ENCODE data around the gene HSP90AB1. TPM values are rescaled to one million over a fixed set of nuclear protein-coding genes. Genes with fewer than 3 reads are reported as not detected.

Gene HSP90AB1
- polyA plus RNA-seq, 1 donor from 2014 or later = 522 TPM

GRCh38 chr6:44227148-44227793, 19.6 kb upstream of the HSP90AB1 start:
- no peaks in the 10 kb centered on the region for H3K9me2 ChIP-seq (ENCODE audit: insufficient read depth, low read length)
- H4K20me1 ChIP-seq (ENCODE audit: insufficient read depth) = no peaks in the 10 kb centered on the region
- H3K27me3 ChIP-seq (ENCODE audit: insufficient read depth, low read depth, low read length) = no peaks in the 10 kb centered on the region
- no peaks in the 10 kb centered on the region for H3K36me3 ChIP-seq (ENCODE audit: insufficient read depth, low read length)
- H2AFZ ChIP-seq (ENCODE audit: low read depth, low read length) = peak overlapping the region; percentile 78
- peak overlapping the region; percentile 57 for H3K4me3 ChIP-seq (ENCODE audit: low read length)
- peak; percentile 13 for TF ChIP-seq POLR2AphosphoS5 (IDR thresholded peaks at IDR 0.05)
- TF ChIP-seq EP300 (conservative IDR thresholded peaks at IDR 0.05; ENCODE audit: poor library complexity, severe bottlenecking) = peak; percentile 24
- peak; percentile 8 for TF ChIP-seq REST (IDR thresholded peaks at IDR 0.05; ENCODE audit: borderline replicate concordance)
- TF ChIP-seq EZH2 (IDR thresholded peaks at IDR 0.05; ENCODE audit: borderline replicate concordance, insufficient read depth, low read length, poor library complexity, severe bottlenecking) = no peak
- no peak for TF ChIP-seq CTCF (IDR thresholded peaks at IDR 0.05; ENCODE audit: poor library complexity, severe bottlenecking)
- H3F3A ChIP-seq (ENCODE audit: insufficient read depth, low read length, poor library complexity, severe bottlenecking) = no peaks in the 10 kb centered on the region
- H3K27ac ChIP-seq (ENCODE audit: low read length) = peak overlapping the region; percentile 75
- H3K4me2 ChIP-seq (ENCODE audit: low read length) = peak overlapping the region; percentile 65
- no peaks in the 10 kb centered on the region for H3K9me3 ChIP-seq (ENCODE audit: low read length)
- H3K9ac ChIP-seq (ENCODE audit: low read length) = peak overlapping the region; percentile 62
- H3K79me2 ChIP-seq (replicated peaks; ENCODE audit: insufficient read depth, low read length) = peaks cover 3% of the 10 kb centered on the region

GRCh38 chr6:44228031-44228430, 18.9 kb upstream of the HSP90AB1 start:
- TF ChIP-seq SMC3 (conservative IDR thresholded peaks at IDR 0.05; ENCODE audit: poor library complexity) (no peak), EZH2 (IDR thresholded peaks at IDR 0.05; ENCODE audit: borderline replicate concordance, insufficient read depth, low read length, poor library complexity, severe bottlenecking) (no peak), REST (IDR thresholded peaks at IDR 0.05; ENCODE audit: borderline replicate concordance) (no peak), EP300 (conservative IDR thresholded peaks at IDR 0.05; ENCODE audit: poor library complexity, severe bottlenecking) (no peak), TAF1 (IDR thresholded peaks at IDR 0.05; ENCODE audit: low read depth) (no peak), POLR2AphosphoS5 (IDR thresholded peaks at IDR 0.05) (no peak), RAD21 (conservative IDR thresholded peaks at IDR 0.05) (no peak), MXI1 (conservative IDR thresholded peaks at IDR 0.05; ENCODE audit: poor library complexity, severe bottlenecking) (no peak), CTCF (IDR thresholded peaks at IDR 0.05; ENCODE audit: poor library complexity, severe bottlenecking) (no peak)
- Histone ChIP-seq H4K20me1 (ENCODE audit: insufficient read depth) (no peaks in the 10 kb centered on the region), H3K4me2 (ENCODE audit: low read length) (no peak overlapping the region), H3K27me3 (ENCODE audit: insufficient read depth, low read depth, low read length) (no peaks in the 10 kb centered on the region), H3K79me2 (replicated peaks; ENCODE audit: insufficient read depth, low read length) (peaks cover 3% of the 10 kb centered on the region), H3K9me3 (ENCODE audit: low read length) (no peaks in the 10 kb centered on the region), H2AFZ (ENCODE audit: low read depth, low read length) (no peak overlapping the region), H3K9me2 (ENCODE audit: insufficient read depth, low read length) (no peaks in the 10 kb centered on the region), H3K4me3 (ENCODE audit: low read length) (no peak overlapping the region), H3K27ac (ENCODE audit: low read length) (no peak overlapping the region), H3K9ac (ENCODE audit: low read length) (no peak overlapping the region), H3F3A (ENCODE audit: insufficient read depth, low read length, poor library complexity, severe bottlenecking) (no peaks in the 10 kb centered on the region), H3K36me3 (ENCODE audit: insufficient read depth, low read length) (no peaks in the 10 kb centered on the region)

Data from neural cell (in vitro differentiated cells).